GM21528 (cell line): ENCODE measurements around the gene EVC.
"Not testable (repeated sequence)": the region's sequence is repeated elsewhere in the genome, so short reads cannot be mapped to it uniquely, and the experiment has no call there.

Source experiments
- ATAC-seq: cut with Tn5 transposase; IDR thresholded peaks from one replicate; pipeline ENCODE4 v1.9.1; 2021; ENCODE audit warnings: mild to moderate bottlenecking, moderate library complexity; ENCODE audit not compliant: unreplicated experiment, low FRiP score

The EVC gene

GRCh38 chr4:5836943-5837342 is 125.9 kb downstream of the EVC start:
- ATAC-seq, result no peak

GRCh38 chr4:5837483-5837882 is 126.5 kb downstream of the EVC start:
- not testable (repeated sequence) for ATAC-seq

- ATAC-seq, result no peak
Observed at GRCh38 chr4:5839332-5839731, 128.3 kb downstream of the EVC start.

- no peak for ATAC-seq
Observed at GRCh38 chr4:5839751-5840674, 129.0 kb downstream of the EVC start.

- no peak for ATAC-seq
Observed at GRCh38 chr4:5842456-5842855, 131.5 kb downstream of the EVC start.

- no peak for ATAC-seq
Observed at GRCh38 chr4:5843573-5844530, 132.9 kb downstream of the EVC start.

GRCh38 chr4:5845035-5845905 is 134.3 kb downstream of the EVC start:
- no peak for ATAC-seq

GRCh38 chr4:5851637-5852301 is 140.8 kb downstream of the EVC start:
- no peak for ATAC-seq

- ATAC-seq, result no peak
Observed at GRCh38 chr4:5852523-5853202, 141.7 kb downstream of the EVC start.

- no peak for ATAC-seq
Observed at GRCh38 chr4:5854929-5855328, 143.9 kb downstream of the EVC start.

- ATAC-seq, result not testable (repeated sequence)
Observed at GRCh38 chr4:5856362-5856761, 145.4 kb downstream of the EVC start.

GRCh38 chr4:5857199-5857598 is 146.2 kb downstream of the EVC start:
- no peak for ATAC-seq

- no peak for ATAC-seq
Observed at GRCh38 chr4:5858020-5858769, 147.2 kb downstream of the EVC start.

GRCh38 chr4:5863461-5864113 is 152.6 kb downstream of the EVC start:
- ATAC-seq, result no peak
